ENCODE results near the gene SMIM7. TPM values are rescaled to one million over a fixed set of nuclear protein-coding genes. Genes with fewer than 3 reads are reported as not detected.

SMIM7 gene
- 64.4 to 74.3 TPM (median 69.1 TPM) in 5 replicates for total RNA-seq (2022; extraction: Qiagen RNA extraction)

GRCh38 chr19:16659832-16660708 is at the start of gene SMIM7:
Gene SMIM7 (minus strand): TSS chr19:16660144. CDS start chr19:16660110, 34 bp downstream.

DNA sequence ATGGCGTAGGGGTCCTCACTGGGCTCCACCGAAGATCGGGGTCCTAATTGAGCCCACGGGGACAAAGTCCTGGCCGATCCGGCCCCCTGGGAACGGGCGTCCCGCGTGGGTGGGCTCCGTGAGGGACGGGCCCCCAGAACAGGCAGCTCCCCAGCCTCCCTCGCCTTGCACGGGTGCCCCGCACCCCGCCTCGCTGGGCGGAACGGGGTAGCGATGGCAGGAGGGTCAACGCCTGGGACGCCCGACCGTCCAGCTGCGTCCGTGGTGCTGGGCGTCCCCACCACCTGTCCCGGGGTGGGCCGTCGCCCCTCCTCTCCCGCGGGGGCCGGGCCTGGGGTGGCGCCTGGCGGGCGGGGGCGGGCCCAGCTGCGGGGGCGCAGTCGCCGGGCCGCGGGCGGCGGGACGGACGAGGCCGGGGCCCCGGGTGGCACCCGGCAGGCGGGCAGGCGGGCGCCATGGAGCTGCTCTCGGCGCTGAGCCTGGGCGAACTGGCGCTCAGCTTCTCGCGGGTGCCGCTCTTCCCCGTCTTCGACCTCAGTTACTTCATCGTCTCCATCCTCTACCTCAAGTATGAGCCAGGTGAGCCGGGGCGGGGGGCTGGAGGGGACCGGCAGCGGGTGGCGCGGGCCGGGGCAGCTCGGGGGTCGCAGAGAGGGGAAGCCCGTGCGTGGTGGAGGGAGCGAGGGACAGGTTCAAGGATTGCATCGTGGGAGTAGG is 977 bp upstream of the SMIM7 start, which contains the start of gene TMEM38A:
TSS of gene TMEM38A (plus strand) at position 377 of the 717 bp plus-strand sequence. CDS start at position 456, 79 bp downstream.

DNA sequence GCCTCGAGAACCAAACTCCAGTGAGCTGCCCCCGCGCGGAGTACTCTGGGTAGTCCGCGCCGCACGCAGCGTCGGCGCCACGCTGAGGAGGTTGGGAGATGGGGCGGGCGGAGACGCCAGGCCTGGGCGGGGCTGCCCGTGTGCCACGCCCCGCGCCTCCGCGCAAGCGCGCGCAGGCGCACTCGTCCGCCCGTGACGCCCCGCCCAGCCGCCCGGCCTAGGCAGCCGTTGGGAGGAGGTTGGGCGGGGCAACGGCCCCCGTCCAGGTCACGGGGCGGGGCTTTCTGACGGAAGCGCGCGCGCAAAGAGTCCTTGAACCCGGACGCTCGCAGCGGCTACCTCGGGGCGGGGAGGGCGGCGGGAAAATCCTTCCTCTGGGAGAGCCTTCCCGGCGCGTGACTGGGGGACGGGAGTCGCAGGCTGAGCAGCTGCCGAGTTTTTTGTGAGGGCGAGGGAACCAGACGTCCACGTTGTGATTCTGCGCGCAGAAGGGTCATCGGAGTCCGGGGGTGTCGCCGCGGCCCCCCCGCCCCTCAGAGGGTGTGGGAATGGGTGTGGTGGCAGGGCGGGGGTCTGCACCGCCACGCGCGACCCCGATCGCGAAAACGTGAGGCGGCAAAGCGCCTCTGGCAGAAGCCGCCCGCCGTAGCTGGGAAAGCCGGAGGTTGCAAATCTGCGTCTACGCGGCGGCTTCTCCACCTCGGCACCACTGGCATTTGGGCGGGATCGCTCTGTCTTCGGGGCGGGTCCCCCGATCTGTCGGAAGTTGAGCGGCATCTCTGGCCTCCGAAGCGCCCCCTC is 31.6 kb downstream of the SMIM7 start, which contains the start of gene MED26:
TSS of gene MED26 (minus strand) at position 22 of the 801 bp plus-strand sequence. CDS start 261 bp downstream, outside the sequence.

Other genes starting within 250 kb of the SMIM7 start
- 14.0 to 17.6 TPM (median 15.6 TPM) in 5 replicates for gene EPS15L1, start 188.2 kb downstream of the SMIM7 start, total RNA-seq (2022; extraction: Qiagen RNA extraction)
- gene CALR3, start 164.0 kb downstream of the SMIM7 start, total RNA-seq (2022; extraction: Qiagen RNA extraction), result 0.28 TPM in 1 of 5 replicates, not detected in the others
- gene C19orf44, start 163.8 kb downstream of the SMIM7 start, total RNA-seq (2022; extraction: Qiagen RNA extraction), result 2.5 to 2.9 TPM (median 2.9 TPM) in 5 replicates
- gene CHERP, start 117.7 kb downstream of the SMIM7 start, total RNA-seq (2022; extraction: Qiagen RNA extraction), result 27.5 to 34.4 TPM (median 29.9 TPM) in 5 replicates
- 15.3 to 19.3 TPM (median 18.8 TPM) in 5 replicates for gene SLC35E1, start 87.7 kb downstream of the SMIM7 start, total RNA-seq (2022; extraction: Qiagen RNA extraction)
- gene MED26, start 31.9 kb downstream of the SMIM7 start, total RNA-seq (2022; extraction: Qiagen RNA extraction), result 4.0 to 6.2 TPM (median 5.5 TPM) in 5 replicates
- 0.98 to 2.0 TPM (median 1.3 TPM) in 5 replicates for gene TMEM38A, start 995 bp upstream of the SMIM7 start, total RNA-seq (2022; extraction: Qiagen RNA extraction)
- gene NWD1, start 59.7 kb upstream of the SMIM7 start, total RNA-seq (2022; extraction: Qiagen RNA extraction), result not detected in 5 replicates
- 16.1 to 24.4 TPM (median 20.8 TPM) in 5 replicates for gene SIN3B, start 169.3 kb upstream of the SMIM7 start, total RNA-seq (2022; extraction: Qiagen RNA extraction)
- gene F2RL3, start 228.9 kb upstream of the SMIM7 start, total RNA-seq (2022; extraction: Qiagen RNA extraction), result not detected in 5 replicates

All from A549 treated with Mapracorat at 1 μM for 4 hours (cell line).